Panc1 (cell line): ENCODE results near the gene FKBP9. TPM values are rescaled to one million over a fixed set of nuclear protein-coding genes. Genes with fewer than 3 reads are reported as not detected.

Experiments used
- ATAC-seq: fragments of 200-7000 bp; cut with Tn5 transposase; 2 replicates; pipeline ENCODE4 v1.9.1; 2020; ENCODE audit warnings: mild to moderate bottlenecking, moderate library complexity
- BruUV-seq: library from RNA; stranded (reverse); fragments of 400-500 nt; replicated peaks from 2 replicates; lab custom pipeline; 2021; lab: Mats Ljungman, UMichigan
- CTCF ChIA-PET: fragments of 300-600 bp; sonication (Branson Sonifier 250); formaldehyde crosslinking; loops from one replicate; lab custom pipeline; 2022; ENCODE audit warnings: antibody characterized with exemption; lab: Charles Lee
- POLR2A ChIA-PET: fragments of 300-600 bp; sonication (Branson Sonifier 250); formaldehyde crosslinking; loops from one replicate; lab custom pipeline; 2022; ENCODE audit warnings: antibody characterized with exemption; lab: Charles Lee
- DNase-seq: peaks from one replicate; pipeline ENCODE4 v3.0.0-alpha.2; 2010; ENCODE audit warnings: low read depth, low spot score
- H3K27ac ChIP-seq: 2 replicates; pipeline ENCODE4 v1.5.1; 2011; ENCODE audit warnings: mild to moderate bottlenecking, low read length, inconsistent platforms
- H3K27me3 ChIP-seq: fragments of 200-500 bp; sonication (Bioruptor generic); 2 replicates; pipeline ENCODE4 v1.6.0; 2014; ENCODE audit warnings: low read length, inconsistent platforms; ENCODE audit not compliant: control insufficient read depth, insufficient read depth
- H3K36me3 ChIP-seq: fragments of 200-500 bp; sonication (Bioruptor generic); 2 replicates; pipeline ENCODE4 v1.5.1; 2014; ENCODE audit warnings: inconsistent platforms, mild to moderate bottlenecking, low read length, moderate library complexity; ENCODE audit not compliant: control insufficient read depth, insufficient read depth
- H3K4me1 ChIP-seq: 2 replicates; pipeline ENCODE4 v1.5.1; 2011; ENCODE audit warnings: inconsistent platforms, mild to moderate bottlenecking, low read length, moderate library complexity; ENCODE audit not compliant: control insufficient read depth, insufficient read depth
- H3K4me3 ChIP-seq, 2 experiments: 2 replicates each; pipeline ENCODE4 v1.5.1; 2011 to 2012; ENCODE audit warnings: low read depth in 2 of 2, low read length in 2 of 2, mild to moderate bottlenecking in 2 of 2, inconsistent platforms in 1 of 2, moderate library complexity in 1 of 2
- H3K9me3 ChIP-seq: fragments of 200-500 bp; sonication (Bioruptor generic); 2 replicates; pipeline ENCODE4 v1.5.1; 2014; ENCODE audit warnings: low read depth, mild to moderate bottlenecking, inconsistent platforms, low read length, moderate library complexity; ENCODE audit not compliant: control insufficient read depth, insufficient read depth
- POLR2AphosphoS5 ChIP-seq: IDR thresholded peaks from 2 replicates; pipeline ENCODE4 v1.6.1; 2012; ENCODE audit warnings: mild to moderate bottlenecking, low read depth, low read length, moderate library complexity
- SIN3A ChIP-seq: IDR thresholded peaks from 2 replicates; pipeline ENCODE4 v1.6.1; 2012; ENCODE audit warnings: low read depth, mild to moderate bottlenecking, low read length, moderate library complexity, borderline replicate concordance; ENCODE audit not compliant: insufficient read depth
- TCF7L2 ChIP-seq: IDR thresholded peaks from 2 replicates; pipeline ENCODE4 v1.6.1; 2011; ENCODE audit warnings: mild to moderate bottlenecking, low read depth, low read length, inconsistent platforms
- in situ Hi-C: cut with HindIII; loops from 2 replicates; pipeline ENCODE4 v1.10.0; 2016; ENCODE audit warnings: low sequenced_read_pairs, low pct_unique_long_range_greater_than_20kb
- intact Hi-C: fragments of 100-400 bp; cut with micrococcal nuclease; formaldehyde crosslinking; loops from one replicate; pipeline ENCODE4 v1.10.0; 2022; ENCODE audit not compliant: unreplicated experiment
- total RNA-seq: library from RNA; stranded (reverse); gene quantifications from one replicate; pipeline ENCODE4 v1.2.1, GENCODE V29; 2021; ENCODE audit not compliant: unreplicated experiment
- TF ChIP-seq, protein P1 (sequence below): fragments of 450-650 bp; IDR thresholded peaks from 2 replicates; pipeline ENCODE4 v1.5.1; 2017; ENCODE audit warnings: mild to moderate bottlenecking
- TF ChIP-seq, protein P2 (sequence below), 2 experiments: IDR thresholded peaks; 2 replicates each; pipeline ENCODE4 v1.6.1; 2011 to 2012; ENCODE audit warnings: low read depth in 2 of 2, control low read depth in 1 of 2, low read length in 1 of 2, mild to moderate bottlenecking in 1 of 2, moderate library complexity in 1 of 2; ENCODE audit not compliant: insufficient read depth in 1 of 2

Gene FKBP9
- total RNA-seq, 1 experiment from 2014 or later = 183 TPM

- H3K36me3 ChIP-seq = no peaks in the 10 kb centered on the region
- in situ Hi-C loops (no loop called here), intact Hi-C loops (no loop called here)
- no peak overlapping the region for H3K4me3 ChIP-seq
- ChIA-PET POLR2A (no interaction called here), CTCF (no interaction called here)
- no peaks in the 10 kb centered on the region for H3K4me1 ChIP-seq
- no peaks in the 10 kb centered on the region for H3K9me3 ChIP-seq
- BruUV-seq = no TSS peak
- TF ChIP-seq, protein P1, sequence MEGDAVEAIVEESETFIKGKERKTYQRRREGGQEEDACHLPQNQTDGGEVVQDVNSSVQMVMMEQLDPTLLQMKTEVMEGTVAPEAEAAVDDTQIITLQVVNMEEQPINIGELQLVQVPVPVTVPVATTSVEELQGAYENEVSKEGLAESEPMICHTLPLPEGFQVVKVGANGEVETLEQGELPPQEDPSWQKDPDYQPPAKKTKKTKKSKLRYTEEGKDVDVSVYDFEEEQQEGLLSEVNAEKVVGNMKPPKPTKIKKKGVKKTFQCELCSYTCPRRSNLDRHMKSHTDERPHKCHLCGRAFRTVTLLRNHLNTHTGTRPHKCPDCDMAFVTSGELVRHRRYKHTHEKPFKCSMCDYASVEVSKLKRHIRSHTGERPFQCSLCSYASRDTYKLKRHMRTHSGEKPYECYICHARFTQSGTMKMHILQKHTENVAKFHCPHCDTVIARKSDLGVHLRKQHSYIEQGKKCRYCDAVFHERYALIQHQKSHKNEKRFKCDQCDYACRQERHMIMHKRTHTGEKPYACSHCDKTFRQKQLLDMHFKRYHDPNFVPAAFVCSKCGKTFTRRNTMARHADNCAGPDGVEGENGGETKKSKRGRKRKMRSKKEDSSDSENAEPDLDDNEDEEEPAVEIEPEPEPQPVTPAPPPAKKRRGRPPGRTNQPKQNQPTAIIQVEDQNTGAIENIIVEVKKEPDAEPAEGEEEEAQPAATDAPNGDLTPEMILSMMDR = no peak
- TF ChIP-seq, protein P2, sequence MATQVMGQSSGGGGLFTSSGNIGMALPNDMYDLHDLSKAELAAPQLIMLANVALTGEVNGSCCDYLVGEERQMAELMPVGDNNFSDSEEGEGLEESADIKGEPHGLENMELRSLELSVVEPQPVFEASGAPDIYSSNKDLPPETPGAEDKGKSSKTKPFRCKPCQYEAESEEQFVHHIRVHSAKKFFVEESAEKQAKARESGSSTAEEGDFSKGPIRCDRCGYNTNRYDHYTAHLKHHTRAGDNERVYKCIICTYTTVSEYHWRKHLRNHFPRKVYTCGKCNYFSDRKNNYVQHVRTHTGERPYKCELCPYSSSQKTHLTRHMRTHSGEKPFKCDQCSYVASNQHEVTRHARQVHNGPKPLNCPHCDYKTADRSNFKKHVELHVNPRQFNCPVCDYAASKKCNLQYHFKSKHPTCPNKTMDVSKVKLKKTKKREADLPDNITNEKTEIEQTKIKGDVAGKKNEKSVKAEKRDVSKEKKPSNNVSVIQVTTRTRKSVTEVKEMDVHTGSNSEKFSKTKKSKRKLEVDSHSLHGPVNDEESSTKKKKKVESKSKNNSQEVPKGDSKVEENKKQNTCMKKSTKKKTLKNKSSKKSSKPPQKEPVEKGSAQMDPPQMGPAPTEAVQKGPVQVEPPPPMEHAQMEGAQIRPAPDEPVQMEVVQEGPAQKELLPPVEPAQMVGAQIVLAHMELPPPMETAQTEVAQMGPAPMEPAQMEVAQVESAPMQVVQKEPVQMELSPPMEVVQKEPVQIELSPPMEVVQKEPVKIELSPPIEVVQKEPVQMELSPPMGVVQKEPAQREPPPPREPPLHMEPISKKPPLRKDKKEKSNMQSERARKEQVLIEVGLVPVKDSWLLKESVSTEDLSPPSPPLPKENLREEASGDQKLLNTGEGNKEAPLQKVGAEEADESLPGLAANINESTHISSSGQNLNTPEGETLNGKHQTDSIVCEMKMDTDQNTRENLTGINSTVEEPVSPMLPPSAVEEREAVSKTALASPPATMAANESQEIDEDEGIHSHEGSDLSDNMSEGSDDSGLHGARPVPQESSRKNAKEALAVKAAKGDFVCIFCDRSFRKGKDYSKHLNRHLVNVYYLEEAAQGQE (IDR thresholded peaks at IDR 0.05; ENCODE audit: insufficient read depth in 1 of 2, low read depth in 2 of 2, low read length in 1 of 2) = no peak
- TF ChIP-seq POLR2AphosphoS5 = no peak
- no peak for TF ChIP-seq TCF7L2
- no peak for TF ChIP-seq SIN3A
- H3K27ac ChIP-seq = no peak overlapping the region
- no peak for ATAC-seq
- no peaks in the 10 kb centered on the region for H3K27me3 ChIP-seq
- DNase-seq = no peak
Measured at GRCh38 chr7:32910195-32910594, 47.0 kb upstream of the FKBP9 start.

DNA sequence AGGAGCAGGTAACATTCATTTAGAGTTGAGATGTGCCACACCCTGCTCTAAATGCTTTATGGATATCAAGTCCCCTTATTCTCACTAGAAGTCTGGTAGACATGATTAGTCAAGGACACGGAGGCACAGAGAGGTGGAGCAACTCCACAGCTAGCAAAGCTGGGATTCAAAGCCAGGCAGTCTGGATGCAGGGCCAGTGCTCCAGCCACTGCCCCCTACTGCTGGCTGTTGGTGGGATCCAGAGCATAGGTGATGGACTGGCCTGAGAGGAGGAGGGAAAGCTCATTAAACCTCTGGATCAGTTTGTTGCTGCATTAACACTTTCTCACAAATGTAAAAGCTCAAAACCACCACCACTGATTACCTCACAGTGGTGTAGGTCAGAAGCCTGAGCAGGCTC is 43.1 kb upstream of the FKBP9 start:
- ATAC-seq = peak; percentile 56; the same call in 1 of the 2 replicates
- Histone ChIP-seq H3K36me3 (peaks cover 12% of the 10 kb centered on the region; the same call in 1 of the 2 replicates), H3K9me3 (no peaks in the 10 kb centered on the region), H3K4me3 (no peak overlapping the region), H3K27ac (no peak overlapping the region), H3K4me1 (no peaks in the 10 kb centered on the region), H3K27me3 (no peaks in the 10 kb centered on the region)
- TF ChIP-seq, protein P1 = peak; percentile 30; the same call in 1 of the 2 replicates
- TF ChIP-seq TCF7L2 (no peak), POLR2AphosphoS5 (no peak), SIN3A (no peak)
- TF ChIP-seq, protein P2 (IDR thresholded peaks at IDR 0.05; ENCODE audit: insufficient read depth in 1 of 2, low read depth in 2 of 2, low read length in 1 of 2) = no peak
- intact Hi-C loops (no loop called here), in situ Hi-C loops (no loop called here)
- ChIA-PET CTCF (interaction anchor here (0.6 kb wide), 1 partner anchor 419 kb away, joined by 9 read pairs; the partner anchor contains the start of gene AVL9), POLR2A (no interaction called here)
- BruUV-seq = no TSS peak
- no peak for DNase-seq
